WERI-Rb-1 (cell line): ENCODE results near the gene SHC2.

Experiments used
- DNase-seq: peaks from one replicate; pipeline ENCODE4 v3.0.0-alpha.2; 2020
- H3K27ac ChIP-seq: fragments of 250-450 bp; sonication (Bioruptor Pico); 2 replicates; pipeline ENCODE4 v1.5.1; 2020; ENCODE audit warnings: mild to moderate bottlenecking, moderate library complexity
- H3K27me3 ChIP-seq: fragments of 250-450 bp; sonication (Bioruptor Pico); 2 replicates; pipeline ENCODE4 v1.5.1; 2021; ENCODE audit warnings: mild to moderate bottlenecking, low read depth, moderate library complexity; ENCODE audit not compliant: insufficient read depth, severe bottlenecking
- H3K36me3 ChIP-seq: fragments of 250-450 bp; sonication (Bioruptor Pico); 2 replicates; pipeline ENCODE4 v1.5.1; 2020; ENCODE audit warnings: mild to moderate bottlenecking, moderate library complexity
- H3K4me3 ChIP-seq: 2 replicates; pipeline ENCODE4 v1.5.1; 2011; ENCODE audit warnings: low read depth, mild to moderate bottlenecking, control low read depth, low read length
- H3K9me3 ChIP-seq: fragments of 250-450 bp; sonication (Bioruptor Pico); 2 replicates; pipeline ENCODE4 v1.5.1; 2021; ENCODE audit warnings: mild to moderate bottlenecking, moderate library complexity; ENCODE audit not compliant: severe bottlenecking
- TF ChIP-seq, protein P1 (sequence below): IDR thresholded peaks from 2 replicates; pipeline ENCODE4 v1.5.1; 2011; ENCODE audit warnings: low read depth, mild to moderate bottlenecking, control low read depth, inconsistent platforms, low read length

SHC2 gene

GRCh38 chr19:459724-460511 is 915 bp downstream of the SHC2 start:
- TF ChIP-seq, protein P1, sequence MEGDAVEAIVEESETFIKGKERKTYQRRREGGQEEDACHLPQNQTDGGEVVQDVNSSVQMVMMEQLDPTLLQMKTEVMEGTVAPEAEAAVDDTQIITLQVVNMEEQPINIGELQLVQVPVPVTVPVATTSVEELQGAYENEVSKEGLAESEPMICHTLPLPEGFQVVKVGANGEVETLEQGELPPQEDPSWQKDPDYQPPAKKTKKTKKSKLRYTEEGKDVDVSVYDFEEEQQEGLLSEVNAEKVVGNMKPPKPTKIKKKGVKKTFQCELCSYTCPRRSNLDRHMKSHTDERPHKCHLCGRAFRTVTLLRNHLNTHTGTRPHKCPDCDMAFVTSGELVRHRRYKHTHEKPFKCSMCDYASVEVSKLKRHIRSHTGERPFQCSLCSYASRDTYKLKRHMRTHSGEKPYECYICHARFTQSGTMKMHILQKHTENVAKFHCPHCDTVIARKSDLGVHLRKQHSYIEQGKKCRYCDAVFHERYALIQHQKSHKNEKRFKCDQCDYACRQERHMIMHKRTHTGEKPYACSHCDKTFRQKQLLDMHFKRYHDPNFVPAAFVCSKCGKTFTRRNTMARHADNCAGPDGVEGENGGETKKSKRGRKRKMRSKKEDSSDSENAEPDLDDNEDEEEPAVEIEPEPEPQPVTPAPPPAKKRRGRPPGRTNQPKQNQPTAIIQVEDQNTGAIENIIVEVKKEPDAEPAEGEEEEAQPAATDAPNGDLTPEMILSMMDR, result no peak
- no peaks in the 10 kb centered on the region for H3K27me3 ChIP-seq
- H3K36me3 ChIP-seq, result peaks cover 9% of the 10 kb centered on the region
- peak overlapping the region; percentile 86 for H3K27ac ChIP-seq
- H3K4me3 ChIP-seq, result peak overlapping the region; percentile 70
- peak; percentile 75 for DNase-seq
- H3K9me3 ChIP-seq, result no peaks in the 10 kb centered on the region

GRCh38 chr19:458091-459042 is 2.5 kb downstream of the SHC2 start:
- H3K9me3 ChIP-seq, result no peaks in the 10 kb centered on the region
- TF ChIP-seq, protein P1, result no peak
- no peak for DNase-seq
- no peaks in the 10 kb centered on the region for H3K27me3 ChIP-seq
- H3K4me3 ChIP-seq, result no peak overlapping the region
- peaks cover 14% of the 10 kb centered on the region for H3K36me3 ChIP-seq
- no peak overlapping the region for H3K27ac ChIP-seq

DNA sequence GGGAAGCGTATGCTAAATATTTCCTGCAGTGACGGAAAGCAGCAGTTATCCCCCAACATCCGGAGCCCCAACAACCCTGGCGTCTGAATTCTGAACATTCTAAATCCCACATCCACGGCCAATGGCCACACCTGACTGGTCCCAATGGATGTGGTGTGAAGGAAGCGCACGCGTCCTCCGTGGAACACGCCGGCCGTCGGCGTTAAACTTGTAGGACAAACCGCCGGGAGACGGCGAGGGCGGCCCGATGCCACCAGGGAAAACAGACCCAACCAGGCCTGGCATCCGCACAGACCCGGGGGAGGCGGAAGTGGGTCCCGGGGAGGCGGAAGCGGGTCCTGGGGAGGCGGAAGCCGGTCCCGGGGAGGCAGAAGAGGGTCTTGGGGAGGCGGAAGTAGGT is 3.2 kb downstream of the SHC2 start:
- TF ChIP-seq, protein P1, result no peak
- no peak overlapping the region for H3K27ac ChIP-seq
- no peaks in the 10 kb centered on the region for H3K27me3 ChIP-seq
- no peak for DNase-seq
- no peaks in the 10 kb centered on the region for H3K9me3 ChIP-seq
- H3K36me3 ChIP-seq, result peaks cover 19% of the 10 kb centered on the region
- no peak overlapping the region for H3K4me3 ChIP-seq

GRCh38 chr19:456547-457110 is 4.2 kb downstream of the SHC2 start:
- H3K27me3 ChIP-seq, result no peaks in the 10 kb centered on the region
- no peak overlapping the region for H3K27ac ChIP-seq
- H3K36me3 ChIP-seq, result peaks cover 20% of the 10 kb centered on the region
- TF ChIP-seq, protein P1, result no peak
- H3K9me3 ChIP-seq, result no peaks in the 10 kb centered on the region
- no peak overlapping the region for H3K4me3 ChIP-seq
- DNase-seq, result no peak

GRCh38 chr19:455851-456546 is 4.8 kb downstream of the SHC2 start:
- Histone ChIP-seq H3K27ac (no peak overlapping the region), H3K27me3 (no peaks in the 10 kb centered on the region), H3K4me3 (no peak overlapping the region), H3K36me3 (peaks cover 20% of the 10 kb centered on the region), H3K9me3 (no peaks in the 10 kb centered on the region)
- TF ChIP-seq, protein P1, result no peak
- no peak for DNase-seq
